ENCODE results near the gene PAX5. TPM values are rescaled to one million over a fixed set of nuclear protein-coding genes. Genes with fewer than 3 reads are reported as not detected.

PAX5 gene
- total RNA-seq, 6 experiments from 2014 or later = not detected

- Mint-ChIP-seq H3K4me3 (peak overlapping the region; percentile 70), H3K9me3 (no peaks in the 10 kb centered on the region), H3K27ac (no peak overlapping the region), H3K4me1 (ENCODE audit: low read depth) (peaks cover 12% of the 10 kb centered on the region; the same call in 1 of the 2 replicates), H3K36me3 (ENCODE audit: low read depth) (peaks cover 3% of the 10 kb centered on the region; the same call in 1 of the 2 replicates), H3K27me3 (ENCODE audit: insufficient read depth) (peaks cover 71% of the 10 kb centered on the region)
- DNase-seq = peak; percentile 83
- TF ChIP-seq, protein P1, sequence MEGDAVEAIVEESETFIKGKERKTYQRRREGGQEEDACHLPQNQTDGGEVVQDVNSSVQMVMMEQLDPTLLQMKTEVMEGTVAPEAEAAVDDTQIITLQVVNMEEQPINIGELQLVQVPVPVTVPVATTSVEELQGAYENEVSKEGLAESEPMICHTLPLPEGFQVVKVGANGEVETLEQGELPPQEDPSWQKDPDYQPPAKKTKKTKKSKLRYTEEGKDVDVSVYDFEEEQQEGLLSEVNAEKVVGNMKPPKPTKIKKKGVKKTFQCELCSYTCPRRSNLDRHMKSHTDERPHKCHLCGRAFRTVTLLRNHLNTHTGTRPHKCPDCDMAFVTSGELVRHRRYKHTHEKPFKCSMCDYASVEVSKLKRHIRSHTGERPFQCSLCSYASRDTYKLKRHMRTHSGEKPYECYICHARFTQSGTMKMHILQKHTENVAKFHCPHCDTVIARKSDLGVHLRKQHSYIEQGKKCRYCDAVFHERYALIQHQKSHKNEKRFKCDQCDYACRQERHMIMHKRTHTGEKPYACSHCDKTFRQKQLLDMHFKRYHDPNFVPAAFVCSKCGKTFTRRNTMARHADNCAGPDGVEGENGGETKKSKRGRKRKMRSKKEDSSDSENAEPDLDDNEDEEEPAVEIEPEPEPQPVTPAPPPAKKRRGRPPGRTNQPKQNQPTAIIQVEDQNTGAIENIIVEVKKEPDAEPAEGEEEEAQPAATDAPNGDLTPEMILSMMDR (IDR thresholded peaks at IDR 0.05) = no peak
Measured at GRCh38 chr9:37027582-37028419, 6.3 kb downstream of the PAX5 start.

DNA sequence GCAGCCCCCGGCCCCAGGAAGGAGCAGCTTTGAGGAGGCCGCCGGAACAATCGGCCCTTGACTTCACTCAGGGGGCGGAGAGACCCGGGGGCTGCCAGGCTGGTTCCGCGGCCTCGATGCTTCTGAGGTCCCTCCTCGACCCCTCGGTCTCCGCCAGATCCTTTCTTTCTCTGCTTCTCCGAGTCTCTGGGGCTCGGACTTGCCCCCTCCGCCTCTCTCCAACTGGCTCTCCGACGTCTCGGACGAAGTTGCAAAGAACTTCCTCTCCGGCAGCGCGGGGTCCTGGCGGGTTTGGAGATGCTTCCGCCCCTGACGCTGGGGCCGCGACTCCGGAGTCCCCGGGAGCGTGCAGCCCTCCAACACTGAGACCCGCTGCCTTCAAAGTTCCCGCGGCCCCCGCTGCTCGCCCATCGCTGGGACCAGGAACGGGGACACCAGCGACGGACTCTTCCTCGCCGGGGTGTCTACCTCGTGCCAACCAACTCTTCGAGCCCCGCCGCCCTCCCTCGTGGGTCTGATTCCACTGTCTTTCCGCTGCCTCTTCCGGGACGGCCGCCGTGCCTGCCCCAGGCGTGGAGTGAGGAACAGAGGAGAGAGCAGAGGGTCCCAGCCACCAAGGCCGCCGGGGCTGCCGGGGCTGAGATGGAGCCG, 7.0 kb downstream of the PAX5 start:
- TF ChIP-seq, protein P1 (IDR thresholded peaks at IDR 0.05) = no peak
- H3K4me1 Mint-ChIP-seq (ENCODE audit: low read depth) = peaks cover 12% of the 10 kb centered on the region; the same call in 1 of the 2 replicates
- peaks cover 3% of the 10 kb centered on the region; the same call in 1 of the 2 replicates for H3K36me3 Mint-ChIP-seq (ENCODE audit: low read depth)
- no peak for DNase-seq
- H3K9me3 Mint-ChIP-seq = no peaks in the 10 kb centered on the region
- H3K27me3 Mint-ChIP-seq (ENCODE audit: insufficient read depth) = peaks cover 67% of the 10 kb centered on the region
- no peak overlapping the region for H3K4me3 Mint-ChIP-seq
- no peak overlapping the region for H3K27ac Mint-ChIP-seq

DNA sequence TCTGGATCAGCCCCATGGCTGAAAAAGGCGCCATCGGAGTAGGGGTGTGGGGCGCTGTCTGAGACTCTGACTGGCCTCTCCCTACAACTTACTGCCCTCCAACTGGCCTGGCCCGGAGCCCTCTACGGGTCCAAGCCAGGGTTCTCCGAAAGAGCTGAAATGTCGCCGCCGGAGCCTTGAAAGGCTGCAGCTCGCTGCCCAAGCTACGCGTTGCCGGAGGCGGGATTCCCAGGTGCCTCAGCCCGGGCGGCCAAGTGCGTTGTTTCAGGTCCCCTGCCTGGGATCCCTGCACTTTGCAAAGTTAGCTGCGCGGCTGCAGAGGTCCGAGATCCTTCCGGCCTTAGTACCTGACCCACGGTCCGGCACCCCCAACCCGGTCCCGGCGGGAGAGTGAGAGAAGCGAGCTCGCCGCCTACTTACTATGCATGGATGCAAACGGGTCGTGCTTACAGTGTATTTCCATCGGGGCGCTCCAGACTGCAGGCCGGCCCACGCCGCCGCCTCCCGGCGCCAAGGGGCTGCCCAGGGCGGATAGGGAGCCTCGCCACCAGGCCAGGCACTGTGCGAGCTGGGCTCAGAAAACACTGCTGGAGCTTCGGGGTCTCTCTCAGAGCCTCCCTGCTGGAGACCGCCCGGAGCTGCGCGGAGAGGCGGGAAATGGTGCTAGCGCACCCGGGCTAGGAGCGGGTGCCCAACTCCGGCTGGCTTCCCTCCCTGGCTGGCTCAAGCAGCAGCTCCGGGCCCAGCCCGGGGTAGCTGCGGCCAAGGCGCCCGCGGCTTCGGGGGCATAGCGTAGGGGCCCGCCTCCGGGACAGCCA, 7.7 kb downstream of the PAX5 start:
- Mint-ChIP-seq H3K4me1 (ENCODE audit: low read depth) (peaks cover 12% of the 10 kb centered on the region; the same call in 1 of the 2 replicates), H3K9me3 (no peaks in the 10 kb centered on the region), H3K27ac (no peak overlapping the region), H3K36me3 (ENCODE audit: low read depth) (peaks cover 3% of the 10 kb centered on the region; the same call in 1 of the 2 replicates), H3K27me3 (ENCODE audit: insufficient read depth) (peaks cover 68% of the 10 kb centered on the region), H3K4me3 (peak overlapping the region; percentile 77)
- TF ChIP-seq, protein P1 (IDR thresholded peaks at IDR 0.05) = no peak
- DNase-seq = no peak

DNA sequence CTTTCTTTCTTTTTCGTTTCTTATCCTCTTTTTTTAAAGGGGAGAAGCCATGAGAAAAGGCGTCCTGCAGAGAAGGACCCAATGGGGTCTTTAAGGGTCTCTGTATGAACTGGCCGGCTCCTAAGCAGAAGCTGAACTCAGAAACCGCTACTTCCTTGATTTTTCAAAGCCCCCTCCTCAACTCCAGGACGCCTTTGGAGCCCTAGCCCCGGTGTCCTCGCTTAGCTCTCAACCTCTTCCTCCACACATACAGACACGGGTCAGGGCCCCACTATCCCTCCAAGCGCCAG, 8.3 kb downstream of the PAX5 start:
- H3K4me3 Mint-ChIP-seq = peak overlapping the region; percentile 77
- H3K27me3 Mint-ChIP-seq (ENCODE audit: insufficient read depth) = peaks cover 68% of the 10 kb centered on the region

More for the DNA sequence above, 8.3 kb downstream of the PAX5 start:
- Mint-ChIP-seq H3K36me3 (ENCODE audit: low read depth) (peaks cover 3% of the 10 kb centered on the region; the same call in 1 of the 2 replicates), H3K27ac (no peak overlapping the region), H3K9me3 (no peaks in the 10 kb centered on the region), H3K4me1 (ENCODE audit: low read depth) (peaks cover 12% of the 10 kb centered on the region; the same call in 1 of the 2 replicates)
- TF ChIP-seq, protein P1 (IDR thresholded peaks at IDR 0.05) = no peak
- no peak for DNase-seq

Measured in HFFc6 (cell line).